GM19043 (cell line): ENCODE measurements around the gene CMSS1.

Experiments
- ATAC-seq: cut with Tn5 transposase; IDR thresholded peaks from one replicate; pipeline ENCODE4 v1.9.1; 2021; ENCODE audit warnings: low read depth; ENCODE audit not compliant: unreplicated experiment

Gene CMSS1

GRCh38 chr3:100010087-100010417 is 192.4 kb downstream of the CMSS1 start:
- ATAC-seq = no peak

- ATAC-seq = no peak
These were observed 201.1 kb downstream of the CMSS1 start for GRCh38 chr3:100018806-100019205.

GRCh38 chr3:100019719-100020118 is 202.1 kb downstream of the CMSS1 start:
- ATAC-seq = no peak

- no peak for ATAC-seq
These were observed 203.4 kb downstream of the CMSS1 start for GRCh38 chr3:100020876-100021644.

- no peak for ATAC-seq
These were observed 204.8 kb downstream of the CMSS1 start for GRCh38 chr3:100022506-100022905.

- ATAC-seq = no peak
These were observed 205.5 kb downstream of the CMSS1 start for GRCh38 chr3:100023150-100023549.

GRCh38 chr3:100023595-100023994 is 205.9 kb downstream of the CMSS1 start:
- no peak for ATAC-seq

GRCh38 chr3:100024520-100025303 is 207.1 kb downstream of the CMSS1 start:
- ATAC-seq = no peak

GRCh38 chr3:100027321-100027720 is 209.7 kb downstream of the CMSS1 start:
- no peak for ATAC-seq

GRCh38 chr3:100029052-100029451 is 211.4 kb downstream of the CMSS1 start:
- ATAC-seq = no peak

- ATAC-seq = no peak
These were observed 212.0 kb downstream of the CMSS1 start for GRCh38 chr3:100029689-100030088.

GRCh38 chr3:100030346-100030745 is 212.7 kb downstream of the CMSS1 start:
- no peak for ATAC-seq

- no peak for ATAC-seq
These were observed 213.3 kb downstream of the CMSS1 start for GRCh38 chr3:100030914-100031425.

GRCh38 chr3:100032243-100032642 is 214.6 kb downstream of the CMSS1 start:
- no peak for ATAC-seq

GRCh38 chr3:100033184-100033583 is 215.5 kb downstream of the CMSS1 start:
- no peak for ATAC-seq

- no peak for ATAC-seq
These were observed 216.3 kb downstream of the CMSS1 start for GRCh38 chr3:100033903-100034471.

GRCh38 chr3:100039075-100039474 is 221.4 kb downstream of the CMSS1 start:
- ATAC-seq = no peak

GRCh38 chr3:100040451-100041225 is 223.0 kb downstream of the CMSS1 start:
- ATAC-seq = no peak

- no peak for ATAC-seq
These were observed 223.7 kb downstream of the CMSS1 start for GRCh38 chr3:100041328-100041749.

- ATAC-seq = no peak
These were observed 224.7 kb downstream of the CMSS1 start for GRCh38 chr3:100042166-100042981.
